ENCODE data around the gene MTHFD2.

The MTHFD2 gene

GRCh38 chr2:74235041-74235440 lies 36.6 kb downstream of the MTHFD2 start:
- Histone ChIP-seq H3K4me1 (ENCODE audit: control insufficient read depth, insufficient read depth, low read length) (no peaks in the 10 kb centered on the region), H3K9ac (ENCODE audit: low read depth, low read length) (no peak overlapping the region), H3K27me3 (ENCODE audit: control insufficient read depth, insufficient read depth, low read length) (peaks cover 4% of the 10 kb centered on the region), H3K36me3 (ENCODE audit: insufficient read depth, low read length) (no peaks in the 10 kb centered on the region), H3K4me2 (ENCODE audit: low read length) (no peak overlapping the region), H3K9me3 (replicated peaks; ENCODE audit: low read length) (peaks cover 5% of the 10 kb centered on the region), H3K4me3 (ENCODE audit: low read length) (no peak overlapping the region)

DNA sequence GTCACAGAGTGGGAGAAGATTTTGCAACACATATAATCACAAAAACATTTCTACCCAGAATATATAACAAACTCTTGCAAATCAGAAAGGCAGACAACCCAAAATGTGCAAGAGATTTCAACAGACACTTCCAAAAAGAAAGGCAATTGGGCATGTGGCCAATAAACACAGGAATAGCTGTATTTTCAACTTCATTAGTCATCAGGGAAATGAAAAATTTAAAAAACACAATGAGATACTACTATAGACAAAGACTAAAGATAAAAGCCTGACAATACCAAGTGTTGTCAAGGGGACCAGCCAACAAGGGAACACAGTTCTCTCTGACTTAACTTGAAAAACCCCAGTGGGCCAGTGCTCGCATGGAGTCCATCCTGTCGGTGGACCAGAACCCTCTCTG lies 40.5 kb downstream of the MTHFD2 start:
- peaks cover 5% of the 10 kb centered on the region for H3K9me3 ChIP-seq (replicated peaks; ENCODE audit: low read length)
- no peak overlapping the region for H3K9ac ChIP-seq (ENCODE audit: low read depth, low read length)
- H3K4me2 ChIP-seq (ENCODE audit: low read length): no peak overlapping the region
- no peak overlapping the region for H3K4me3 ChIP-seq (ENCODE audit: low read length)
- peaks cover 4% of the 10 kb centered on the region for H3K27me3 ChIP-seq (ENCODE audit: control insufficient read depth, insufficient read depth, low read length)
- H3K36me3 ChIP-seq (ENCODE audit: insufficient read depth, low read length): no peaks in the 10 kb centered on the region
- H3K4me1 ChIP-seq (ENCODE audit: control insufficient read depth, insufficient read depth, low read length): no peaks in the 10 kb centered on the region

DNA sequence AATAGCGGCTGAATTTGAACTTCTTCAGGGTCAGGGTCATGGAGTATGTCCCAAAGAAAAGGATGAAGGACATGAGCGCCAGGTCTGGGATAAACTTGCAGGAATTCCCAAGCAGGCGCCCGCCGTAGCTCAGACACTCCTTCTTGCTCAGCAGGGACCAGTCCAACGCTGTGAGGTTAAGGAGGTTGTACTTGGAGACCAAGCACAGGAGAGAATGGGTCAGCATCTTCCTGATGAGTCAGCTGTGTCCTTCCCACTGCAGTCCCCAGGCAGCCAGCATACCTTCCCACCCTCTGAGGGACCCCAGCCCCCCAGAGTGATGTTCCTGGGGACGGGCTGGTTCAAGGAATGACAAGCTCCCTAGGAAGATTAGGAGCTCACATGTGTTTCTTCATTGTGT lies 40.9 kb downstream of the MTHFD2 start:
- Histone ChIP-seq H3K4me2 (ENCODE audit: low read length) (no peak overlapping the region), H3K4me1 (ENCODE audit: control insufficient read depth, insufficient read depth, low read length) (no peaks in the 10 kb centered on the region), H3K9ac (ENCODE audit: low read depth, low read length) (no peak overlapping the region), H3K4me3 (ENCODE audit: low read length) (no peak overlapping the region), H3K27me3 (ENCODE audit: control insufficient read depth, insufficient read depth, low read length) (peaks cover 4% of the 10 kb centered on the region), H3K9me3 (replicated peaks; ENCODE audit: low read length) (peaks cover 5% of the 10 kb centered on the region), H3K36me3 (ENCODE audit: insufficient read depth, low read length) (no peaks in the 10 kb centered on the region)

- no peak overlapping the region for H3K4me3 ChIP-seq (ENCODE audit: low read length)
- H3K9ac ChIP-seq (ENCODE audit: low read depth, low read length): no peak overlapping the region
- peaks cover 5% of the 10 kb centered on the region for H3K9me3 ChIP-seq (replicated peaks; ENCODE audit: low read length)
- no peaks in the 10 kb centered on the region for H3K36me3 ChIP-seq (ENCODE audit: insufficient read depth, low read length)
- no peaks in the 10 kb centered on the region for H3K4me1 ChIP-seq (ENCODE audit: control insufficient read depth, insufficient read depth, low read length)
- no peak overlapping the region for H3K4me2 ChIP-seq (ENCODE audit: low read length)
- H3K27me3 ChIP-seq (ENCODE audit: control insufficient read depth, insufficient read depth, low read length): no peaks in the 10 kb centered on the region
Measured at GRCh38 chr2:74242354-74243071, 44.1 kb downstream of the MTHFD2 start.

- peaks cover 2% of the 10 kb centered on the region for H3K9me3 ChIP-seq (replicated peaks; ENCODE audit: low read length)
- H3K4me1 ChIP-seq (ENCODE audit: control insufficient read depth, insufficient read depth, low read length): no peaks in the 10 kb centered on the region
- no peak overlapping the region for H3K4me2 ChIP-seq (ENCODE audit: low read length)
- H3K9ac ChIP-seq (ENCODE audit: low read depth, low read length): no peak overlapping the region
- no peaks in the 10 kb centered on the region for H3K27me3 ChIP-seq (ENCODE audit: control insufficient read depth, insufficient read depth, low read length)
- no peak overlapping the region for H3K4me3 ChIP-seq (ENCODE audit: low read length)
- H3K36me3 ChIP-seq (ENCODE audit: insufficient read depth, low read length): no peaks in the 10 kb centered on the region
Measured at GRCh38 chr2:74244286-74244685, 45.9 kb downstream of the MTHFD2 start.

DNA sequence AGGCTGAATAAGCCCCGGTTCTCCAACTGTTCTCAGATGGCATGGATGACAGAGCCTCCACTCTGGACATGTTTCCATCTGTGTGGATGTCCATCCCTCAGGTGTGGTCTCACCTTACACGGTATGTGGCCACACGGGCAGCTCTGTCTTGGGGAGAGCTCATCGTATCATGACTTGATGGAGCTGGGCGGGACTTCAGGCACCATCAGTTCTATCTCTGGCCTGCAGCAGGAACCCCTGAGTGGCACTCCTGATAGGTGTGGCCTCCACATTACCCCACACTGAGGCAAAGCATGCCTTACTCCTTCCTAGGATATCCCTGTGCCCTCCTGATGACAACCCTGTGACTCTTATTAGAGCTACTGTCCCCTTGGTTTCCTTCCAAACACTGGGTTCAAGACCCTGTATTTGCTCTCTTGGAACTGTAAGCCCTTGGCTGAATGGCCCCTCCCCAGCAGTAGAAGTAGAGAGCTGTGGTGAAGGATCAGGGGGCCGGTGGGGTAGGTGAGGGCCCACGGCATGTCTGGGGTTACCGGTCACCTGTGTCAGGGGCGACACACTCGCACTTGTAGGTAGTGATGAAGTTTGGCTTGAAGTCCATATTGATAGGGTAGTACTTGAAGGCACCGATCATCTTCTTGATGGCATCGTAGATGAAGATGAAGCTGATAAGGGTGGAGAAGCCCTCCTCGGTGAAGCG lies 48.2 kb downstream of the MTHFD2 start:
- Histone ChIP-seq H3K9ac (ENCODE audit: low read depth, low read length) (no peak overlapping the region), H3K9me3 (replicated peaks; ENCODE audit: low read length) (no peaks in the 10 kb centered on the region), H3K4me1 (ENCODE audit: control insufficient read depth, insufficient read depth, low read length) (no peaks in the 10 kb centered on the region), H3K4me2 (ENCODE audit: low read length) (no peak overlapping the region), H3K36me3 (ENCODE audit: insufficient read depth, low read length) (no peaks in the 10 kb centered on the region), H3K27me3 (ENCODE audit: control insufficient read depth, insufficient read depth, low read length) (peaks cover 3% of the 10 kb centered on the region), H3K4me3 (ENCODE audit: low read length) (no peak overlapping the region)

- Histone ChIP-seq H3K27me3 (ENCODE audit: control insufficient read depth, insufficient read depth, low read length) (peaks cover 5% of the 10 kb centered on the region), H3K36me3 (ENCODE audit: insufficient read depth, low read length) (no peaks in the 10 kb centered on the region), H3K4me1 (ENCODE audit: control insufficient read depth, insufficient read depth, low read length) (no peaks in the 10 kb centered on the region), H3K4me3 (ENCODE audit: low read length) (no peak overlapping the region), H3K9me3 (replicated peaks; ENCODE audit: low read length) (no peaks in the 10 kb centered on the region), H3K4me2 (ENCODE audit: low read length) (no peak overlapping the region), H3K9ac (ENCODE audit: low read depth, low read length) (no peak overlapping the region)
Measured at GRCh38 chr2:74249406-74250122, 51.1 kb downstream of the MTHFD2 start.

- Histone ChIP-seq H3K27me3 (ENCODE audit: control insufficient read depth, insufficient read depth, low read length) (peaks cover 5% of the 10 kb centered on the region), H3K9ac (ENCODE audit: low read depth, low read length) (no peak overlapping the region), H3K4me1 (ENCODE audit: control insufficient read depth, insufficient read depth, low read length) (no peaks in the 10 kb centered on the region), H3K4me2 (ENCODE audit: low read length) (no peak overlapping the region), H3K4me3 (ENCODE audit: low read length) (no peak overlapping the region), H3K9me3 (replicated peaks; ENCODE audit: low read length) (no peaks in the 10 kb centered on the region), H3K36me3 (ENCODE audit: insufficient read depth, low read length) (no peaks in the 10 kb centered on the region)
Measured at GRCh38 chr2:74250189-74250631, 51.8 kb downstream of the MTHFD2 start.

DNA sequence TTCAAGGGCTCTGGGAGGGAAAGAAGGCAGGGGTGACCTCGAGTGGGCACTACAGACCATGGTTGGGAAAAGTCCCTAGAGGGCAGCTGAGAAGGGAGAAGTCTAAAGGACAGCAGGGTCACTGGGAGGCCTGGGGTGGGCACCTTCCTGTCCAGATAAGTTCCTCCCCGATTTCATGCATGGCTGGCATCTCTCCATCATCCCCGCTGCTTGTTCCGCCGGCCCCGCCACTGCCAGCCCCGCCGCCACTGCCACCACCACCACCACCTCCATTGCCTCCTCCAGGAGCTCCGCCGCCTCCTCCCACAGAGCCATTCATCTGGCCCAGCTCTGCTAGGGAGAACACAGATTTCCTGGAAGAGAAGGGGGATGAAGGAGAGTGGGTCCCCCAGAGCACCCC lies 53.6 kb downstream of the MTHFD2 start:
- H3K4me1 ChIP-seq (ENCODE audit: control insufficient read depth, insufficient read depth, low read length): no peaks in the 10 kb centered on the region
- no peaks in the 10 kb centered on the region for H3K9me3 ChIP-seq (replicated peaks; ENCODE audit: low read length)
- H3K9ac ChIP-seq (ENCODE audit: low read depth, low read length): no peak overlapping the region
- peaks cover 5% of the 10 kb centered on the region for H3K27me3 ChIP-seq (ENCODE audit: control insufficient read depth, insufficient read depth, low read length)
- H3K4me2 ChIP-seq (ENCODE audit: low read length): no peak overlapping the region
- no peak overlapping the region for H3K4me3 ChIP-seq (ENCODE audit: low read length)
- no peaks in the 10 kb centered on the region for H3K36me3 ChIP-seq (ENCODE audit: insufficient read depth, low read length)

DNA sequence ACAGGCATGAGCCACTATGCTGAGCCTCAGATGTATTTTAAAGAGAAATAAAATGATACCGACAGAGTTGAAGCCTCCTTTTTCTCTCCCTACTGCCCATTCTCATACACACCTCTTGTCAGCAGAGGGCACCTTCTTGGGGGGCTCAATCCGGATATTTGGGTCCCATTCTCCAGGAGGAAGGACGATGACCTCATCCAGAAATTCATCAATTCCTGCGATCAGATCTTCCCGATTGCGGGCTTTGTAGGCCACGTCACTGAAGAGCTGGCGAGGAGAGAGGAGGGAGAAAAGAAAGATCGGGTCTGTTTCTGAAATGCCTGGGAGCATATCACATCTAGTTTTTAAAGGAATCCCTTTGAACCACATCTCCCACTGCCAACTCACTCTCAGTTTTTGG lies 54.4 kb downstream of the MTHFD2 start:
- peaks cover 5% of the 10 kb centered on the region for H3K27me3 ChIP-seq (ENCODE audit: control insufficient read depth, insufficient read depth, low read length)
- no peak overlapping the region for H3K4me2 ChIP-seq (ENCODE audit: low read length)
- H3K36me3 ChIP-seq (ENCODE audit: insufficient read depth, low read length): no peaks in the 10 kb centered on the region
- H3K4me1 ChIP-seq (ENCODE audit: control insufficient read depth, insufficient read depth, low read length): no peaks in the 10 kb centered on the region
- no peaks in the 10 kb centered on the region for H3K9me3 ChIP-seq (replicated peaks; ENCODE audit: low read length)
- no peak overlapping the region for H3K4me3 ChIP-seq (ENCODE audit: low read length)
- H3K9ac ChIP-seq (ENCODE audit: low read depth, low read length): no peak overlapping the region

- Histone ChIP-seq H3K9me3 (replicated peaks; ENCODE audit: low read length) (no peaks in the 10 kb centered on the region), H3K27me3 (ENCODE audit: control insufficient read depth, insufficient read depth, low read length) (peaks cover 5% of the 10 kb centered on the region), H3K9ac (ENCODE audit: low read depth, low read length) (no peak overlapping the region), H3K4me1 (ENCODE audit: control insufficient read depth, insufficient read depth, low read length) (no peaks in the 10 kb centered on the region), H3K36me3 (ENCODE audit: insufficient read depth, low read length) (no peaks in the 10 kb centered on the region), H3K4me2 (ENCODE audit: low read length) (no peak overlapping the region), H3K4me3 (ENCODE audit: low read length) (no peak overlapping the region)
Measured at GRCh38 chr2:74253306-74253970, 55.0 kb downstream of the MTHFD2 start.

Measured in skeletal muscle satellite cell (primary cell).